LNCAP (cell line): Measurements from ENCODE around the gene DNMT1.

Experiments
- CTCF ChIP-seq: fragments of 450-650 bp; IDR thresholded peaks from 2 replicates; pipeline ENCODE4 v1.5.1; 2017; ENCODE audit warnings: mild to moderate bottlenecking

The DNMT1 gene

GRCh38 chr19:10104665-10105508, 89.9 kb downstream of the DNMT1 start:
- no peak for TF ChIP-seq CTCF

GRCh38 chr19:10104130-10104513, 90.6 kb downstream of the DNMT1 start:
- TF ChIP-seq CTCF, result no peak

GRCh38 chr19:10102787-10103236, 91.9 kb downstream of the DNMT1 start:
- TF ChIP-seq CTCF, result no peak

GRCh38 chr19:10100163-10100785, 94.5 kb downstream of the DNMT1 start:
- TF ChIP-seq CTCF, result no peak

- TF ChIP-seq CTCF, result no peak
These were observed 98.2 kb downstream of the DNMT1 start for GRCh38 chr19:10096615-10096963.

- TF ChIP-seq CTCF, result no peak
These were observed 98.7 kb downstream of the DNMT1 start for GRCh38 chr19:10095948-10096614.

GRCh38 chr19:10095622-10095947, 99.2 kb downstream of the DNMT1 start:
- no peak for TF ChIP-seq CTCF
